ENCODE measurements around the gene ARID1A. TPM values are rescaled to one million over a fixed set of nuclear protein-coding genes. Genes with fewer than 3 reads are reported as not detected.

The ARID1A gene
- total and polyA plus RNA-seq, 11 donors, result 14.1 to 73.9 (median 45.3) TPM

DNA sequence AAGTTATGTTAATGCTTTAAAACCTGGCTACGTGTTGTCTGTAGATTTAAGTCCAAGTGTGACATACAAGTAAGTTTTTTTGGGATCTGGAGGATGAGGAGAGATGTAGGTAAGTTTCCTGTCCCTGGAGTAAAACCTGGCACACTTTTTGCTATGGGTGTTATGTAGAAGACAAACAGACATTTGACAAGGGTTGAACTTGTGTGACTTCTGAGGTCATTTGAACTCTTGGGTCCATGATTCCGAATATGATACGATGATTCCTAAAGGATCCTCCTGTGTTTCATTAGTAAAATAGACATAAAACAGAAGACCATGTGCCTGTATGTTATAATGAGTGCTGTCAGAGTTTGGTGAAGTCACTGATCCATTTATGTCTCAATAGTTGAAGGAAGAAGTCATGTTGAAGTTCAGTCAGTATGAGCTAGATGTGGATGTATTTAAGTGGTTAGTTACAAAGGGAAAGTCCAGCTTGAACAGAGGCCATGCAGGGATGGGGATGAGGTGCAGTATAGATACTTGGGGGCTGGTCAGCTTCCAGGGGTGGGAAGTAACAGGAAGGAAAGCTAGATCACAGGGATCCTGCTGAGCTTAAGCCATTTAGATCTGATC, 44.3 kb downstream of the ARID1A start:
- intact Hi-C loops (cut with DNase I), result loop anchor here in 5 of 10 donors (5.0 kb wide), 2 partner anchors 42 to 43 kb away; partner anchors contain the start of gene ARID1A (in 4 of the 5)
- no peaks in the 10 kb centered on the region for H3K27me3 ChIP-seq
- 52 to 65% (median 58%) methylated on average over 3 of the region's 3 CpGs for WGBS, 4 donors
- H3K27ac ChIP-seq, result peak overlapping the region in 2 of 12 donors; percentile 3 to 55
- TF ChIP-seq POLR2A (IDR thresholded peaks at IDR 0.05), result no peak
- TF ChIP-seq, protein P1, sequence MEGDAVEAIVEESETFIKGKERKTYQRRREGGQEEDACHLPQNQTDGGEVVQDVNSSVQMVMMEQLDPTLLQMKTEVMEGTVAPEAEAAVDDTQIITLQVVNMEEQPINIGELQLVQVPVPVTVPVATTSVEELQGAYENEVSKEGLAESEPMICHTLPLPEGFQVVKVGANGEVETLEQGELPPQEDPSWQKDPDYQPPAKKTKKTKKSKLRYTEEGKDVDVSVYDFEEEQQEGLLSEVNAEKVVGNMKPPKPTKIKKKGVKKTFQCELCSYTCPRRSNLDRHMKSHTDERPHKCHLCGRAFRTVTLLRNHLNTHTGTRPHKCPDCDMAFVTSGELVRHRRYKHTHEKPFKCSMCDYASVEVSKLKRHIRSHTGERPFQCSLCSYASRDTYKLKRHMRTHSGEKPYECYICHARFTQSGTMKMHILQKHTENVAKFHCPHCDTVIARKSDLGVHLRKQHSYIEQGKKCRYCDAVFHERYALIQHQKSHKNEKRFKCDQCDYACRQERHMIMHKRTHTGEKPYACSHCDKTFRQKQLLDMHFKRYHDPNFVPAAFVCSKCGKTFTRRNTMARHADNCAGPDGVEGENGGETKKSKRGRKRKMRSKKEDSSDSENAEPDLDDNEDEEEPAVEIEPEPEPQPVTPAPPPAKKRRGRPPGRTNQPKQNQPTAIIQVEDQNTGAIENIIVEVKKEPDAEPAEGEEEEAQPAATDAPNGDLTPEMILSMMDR (IDR thresholded peaks at IDR 0.05), result no peak
- peaks cover 0 to 87% (median 79%) of the 10 kb centered on the region in 9 donors for H3K36me3 ChIP-seq
- no peak for DNase-seq
- no peak for ATAC-seq
- no peak overlapping the region for H3K4me3 ChIP-seq
- peaks cover 8 to 62% (median 40%) of the 10 kb centered on the region in 12 donors for H3K4me1 ChIP-seq
- no peaks in the 10 kb centered on the region for H3K9me3 ChIP-seq

DNA sequence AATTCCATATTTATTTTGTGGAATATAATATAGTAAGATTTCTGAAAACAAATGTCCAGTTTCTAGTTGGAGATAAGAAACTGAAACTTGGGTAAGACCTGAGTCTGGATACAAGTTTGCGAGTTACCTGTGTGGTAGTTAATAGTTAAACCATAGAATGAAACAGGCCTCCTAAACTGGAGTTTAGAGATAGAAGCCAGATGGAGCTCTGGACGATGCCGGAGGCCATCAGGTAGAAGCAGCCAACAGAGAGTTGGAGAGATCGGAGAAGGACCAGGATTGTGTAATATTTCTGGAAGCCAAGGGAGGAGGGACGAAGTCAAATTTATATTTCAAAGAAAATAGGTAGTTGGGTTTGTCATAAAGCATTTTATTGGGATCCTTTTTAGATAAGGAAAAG, 45.1 kb downstream of the ARID1A start:
- H3K27ac ChIP-seq, result peak overlapping the region in 1 of 12 donors; percentile 55
- H3K4me3 ChIP-seq, result no peak overlapping the region
- no peaks in the 10 kb centered on the region for H3K27me3 ChIP-seq
- intact Hi-C loops (cut with DNase I), result loop anchor here in 5 of 10 donors (5.0 kb wide), 2 partner anchors 41 to 44 kb away; partner anchors contain the start of gene ARID1A (in 4 of the 5)
- no peak for DNase-seq
- peaks cover 0 to 87% (median 70%) of the 10 kb centered on the region in 9 donors for H3K36me3 ChIP-seq
- whole genome bisulfite sequencing, 4 donors, result 64 to 71% (median 67%) methylated on average over 5 of the region's 5 CpGs
- no peaks in the 10 kb centered on the region for H3K9me3 ChIP-seq
- H3K4me1 ChIP-seq, result peaks cover 8 to 70% (median 43%) of the 10 kb centered on the region in 12 donors
- no peak for ATAC-seq
- TF ChIP-seq, protein P1 (IDR thresholded peaks at IDR 0.05), result no peak
- TF ChIP-seq POLR2A (IDR thresholded peaks at IDR 0.05), result no peak

DNA sequence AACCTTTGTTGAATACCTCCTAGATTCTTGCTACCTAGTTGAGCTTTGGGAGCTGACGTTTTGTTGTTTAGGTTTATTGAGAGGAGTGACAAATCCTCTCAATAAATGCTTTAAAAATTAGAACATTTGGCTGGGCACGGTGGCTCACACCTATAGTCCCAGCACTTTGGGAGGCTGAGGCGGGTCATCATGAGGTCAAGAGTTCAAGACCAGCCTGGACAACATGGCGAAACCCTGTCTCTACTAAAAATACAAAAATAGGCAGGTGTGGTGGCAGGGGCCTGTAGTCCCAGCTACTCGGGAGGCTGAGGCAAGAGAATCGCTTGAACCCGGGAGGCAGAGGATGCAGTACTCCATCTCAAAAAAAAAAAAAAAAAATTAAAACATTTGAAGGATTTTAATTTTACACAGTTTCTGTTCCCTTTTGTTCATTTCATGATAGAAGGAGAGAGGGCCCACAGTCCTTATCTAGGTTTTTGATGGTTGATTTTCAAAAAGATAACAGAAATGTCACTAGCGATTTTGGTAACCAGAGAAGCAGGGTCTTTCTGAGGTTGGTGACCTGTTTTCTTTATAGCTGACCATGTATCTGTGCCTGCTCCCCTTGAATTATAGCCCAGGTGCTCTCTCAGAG, 47.7 kb downstream of the ARID1A start:
- H3K9me3 ChIP-seq, result no peaks in the 10 kb centered on the region
- 82 to 84% (median 83%) methylated on average over 8 of the region's 8 CpGs for WGBS, 4 donors
- no peak for TF ChIP-seq POLR2A (IDR thresholded peaks at IDR 0.05)
- TF ChIP-seq, protein P1 (IDR thresholded peaks at IDR 0.05), result no peak
- DNase-seq (no peak), ATAC-seq (no peak)
- H3K4me1 ChIP-seq, result peaks cover 11 to 96% (median 54%) of the 10 kb centered on the region in 12 donors
- H3K27ac ChIP-seq, result peak overlapping the region; percentile 26 to 94 (median 76)
- intact Hi-C loops (cut with DNase I), result loop anchor here in 6 of 10 donors (1.0 to 5.0 kb wide), 6 partner anchors 19 to 46 kb away; partner anchors contain the start of gene ARID1A (in 4 of the 6)
- peak overlapping the region in 1 of 12 donors; percentile 40 for H3K4me3 ChIP-seq
- H3K27me3 ChIP-seq, result no peaks in the 10 kb centered on the region
- peaks cover 0 to 84% (median 51%) of the 10 kb centered on the region in 9 donors for H3K36me3 ChIP-seq

Data from heart left ventricle (tissue), 16 donors.